ENCODE data around the gene ZFPM1. TPM values are rescaled to one million over a fixed set of nuclear protein-coding genes. Genes with fewer than 3 reads are reported as not detected.

Gene ZFPM1
- total RNA-seq, 1 experiment from 2014 or later, result 14.6 TPM

- TF ChIP-seq ELF1 (IDR thresholded peaks at IDR 0.05; ENCODE audit: borderline replicate concordance, low read depth) (no peak), RAD21 (IDR thresholded peaks at IDR 0.05; ENCODE audit: low read depth) (no peak), POLR2A (IDR thresholded peaks at IDR 0.05; ENCODE audit: borderline replicate concordance, extremely low read depth, insufficient read depth, insufficient read length) (peak; percentile 6), EZH2 (IDR thresholded peaks at IDR 0.05) (no peak), ZNF274 (IDR thresholded peaks at IDR 0.05; ENCODE audit: low read depth, low read length) (no peak), SP1 (IDR thresholded peaks at IDR 0.05; ENCODE audit: low read depth) (no peak), POLR2AphosphoS5 (IDR thresholded peaks at IDR 0.05; ENCODE audit: low read depth, low read length) (peak; percentile 65), TCF7L2 (IDR thresholded peaks at IDR 0.05; ENCODE audit: borderline replicate concordance, extremely low read depth, insufficient read depth, insufficient read length) (no peak)
Observed at GRCh38 chr16:88535191-88535856, 82.2 kb downstream of the ZFPM1 start (continued).

DNA sequence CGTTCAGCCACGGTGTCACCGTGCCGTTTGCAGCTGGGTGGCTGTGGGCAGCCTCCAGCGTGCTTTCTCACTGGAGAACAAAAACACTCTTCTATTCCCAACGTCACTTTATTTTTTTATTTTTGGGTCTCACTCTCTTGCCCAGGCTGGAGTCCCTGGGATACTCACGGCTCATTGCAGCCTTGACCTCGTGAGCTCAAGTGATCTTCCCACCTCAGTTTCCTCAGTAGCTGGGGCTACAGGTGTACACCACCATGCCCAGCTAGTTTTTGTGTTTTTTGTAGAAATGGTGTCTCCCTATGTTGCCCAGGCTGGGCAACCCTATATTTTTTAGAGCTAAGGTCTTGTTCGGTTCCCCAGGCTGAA is 82.8 kb downstream of the ZFPM1 start:
- Histone ChIP-seq H3K4me3 (replicated peaks in 1 of 2; ENCODE audit: low read depth in 1 of 2, low read length in 2 of 2) (peak overlapping the region; percentile 59 to 90; a peak in 3 of 4 replicates), H3K27ac (ENCODE audit: low read depth, low read length) (peak overlapping the region; percentile 98; the same call in 1 of the 2 replicates), H3K9me3 (ENCODE audit: control insufficient read depth in 1 of 2, insufficient read depth in 1 of 2, low read depth in 1 of 2, low read length in 2 of 2) (no peaks in the 10 kb centered on the region), H2AFZ (ENCODE audit: low read depth, low read length, poor library complexity, severe bottlenecking) (no peak overlapping the region), H3K36me3 (ENCODE audit: control insufficient read depth in 1 of 2, insufficient read depth in 2 of 2, low read length in 2 of 2) (no peaks in the 10 kb centered on the region; a peak in 1 of 4 replicates), H3K9ac (ENCODE audit: low read length) (0 out of 2 replicates have a peak overlapping the region, but pooled peaks have one; percentile 93), H3K4me2 (ENCODE audit: low read length) (peak overlapping the region; percentile 100), H3K79me2 (ENCODE audit: insufficient read depth, low read length) (peaks cover 10% of the 10 kb centered on the region; the same call in 1 of the 2 replicates), H4K20me1 (ENCODE audit: insufficient read depth) (no peaks in the 10 kb centered on the region), H3K9me2 (ENCODE audit: insufficient read depth) (no peaks in the 10 kb centered on the region), H3K27me3 (ENCODE audit: insufficient read depth, low read length) (no peaks in the 10 kb centered on the region), H3K4me1 (ENCODE audit: control insufficient read depth in 1 of 2, insufficient read depth in 2 of 2, low read length in 2 of 2) (peaks cover 8 to 12% of the 10 kb centered on the region in 2 experiments)
- intact Hi-C loops (cut with micrococcal nuclease), result no loop called here
- no peak for TF ChIP-seq YY1 (IDR thresholded peaks at IDR 0.05; ENCODE audit: extremely low read depth, insufficient replicate concordance, low read depth, low read length)
- TF ChIP-seq POLR2AphosphoS5 (IDR thresholded peaks at IDR 0.05; ENCODE audit: low read depth, low read length), result peak; percentile 28; the same call in 1 of the 2 replicates
- peak; percentile 42 for TF ChIP-seq POLR2A (IDR thresholded peaks at IDR 0.05; ENCODE audit: borderline replicate concordance, extremely low read depth, insufficient read depth, insufficient read length)
- no peak for TF ChIP-seq REST (IDR thresholded peaks at IDR 0.05; ENCODE audit: low read depth)
- TF ChIP-seq EZH2 (IDR thresholded peaks at IDR 0.05), result no peak
- ChIA-PET RAD21 (ENCODE audit: low non-redundant PET in 1 of 2, low total read pairs in 2 of 2, uncharacterized antibody in 2 of 2, unreplicated experiment in 2 of 2) (no interaction called here), POLR2A (no interaction called here), CTCF (no interaction called here)
- no TSS peak for BruUV-seq (replicated peaks)
- no peak for ATAC-seq
- no peak for DNase-seq (ENCODE audit: low read depth, low spot score)

Measured in HCT116 (cell line).